Heart right ventricle (tissue), 16 donors: Measurements from ENCODE around the gene EFCAB6. TPM values are rescaled to one million over a fixed set of nuclear protein-coding genes. Genes with fewer than 3 reads are reported as not detected.

Source experiments
- ATAC-seq, 8 donors: fragments of 200-7000 bp; cut with Tn5 transposase; one replicate each; pipeline ENCODE4 v1.9.1; 2020; ENCODE audit warnings: mild to moderate bottlenecking in 8 of 8, moderate library complexity in 8 of 8, moderate number of reproducible peaks in 1 of 8
- DNase-seq, 2 donors: peaks; one replicate each; pipeline ENCODE4 v3.0.0-alpha.2; 2020
- H3K27ac ChIP-seq, 10 donors: fragments of 200-600 bp; sonication (generic) in 2 of 10; one replicate each; pipeline versions ENCODE4 v1.5.0 to v1.8.0; 2020 to 2022; ENCODE audit warnings: mild to moderate bottlenecking in 3 of 10
- H3K27me3 ChIP-seq, 7 donors: fragments of 200-600 bp; one replicate each; pipeline ENCODE4 v1.8.0; 2021 to 2022; ENCODE audit warnings: mild to moderate bottlenecking in 2 of 7
- H3K36me3 ChIP-seq, 9 donors: fragments of 200-600 bp; sonication (generic) in 1 of 9; one replicate each; pipeline versions ENCODE4 v1.5.0 to v1.8.0; 2020 to 2022; ENCODE audit warnings: mild to moderate bottlenecking in 2 of 9
- H3K4me1 ChIP-seq, 9 donors: fragments of 200-600 bp; sonication (generic) in 1 of 9; one replicate each; pipeline versions ENCODE4 v1.5.0 to v1.8.0; 2020 to 2022; ENCODE audit warnings: mild to moderate bottlenecking in 4 of 9
- H3K4me3 ChIP-seq, 10 donors: fragments of 200-600 bp; sonication (generic) in 2 of 10; one replicate each; pipeline versions ENCODE4 v1.5.0 to v1.8.0; 2020 to 2022; ENCODE audit warnings: mild to moderate bottlenecking in 7 of 10, moderate library complexity in 2 of 10
- H3K9me3 ChIP-seq, 11 donors: fragments of 200-600 bp in 10 of 11; sonication (generic) in 2 of 11; one replicate each; pipeline versions ENCODE4 v1.5.0 to v1.8.0; 2013 to 2022; ENCODE audit warnings: mild to moderate bottlenecking in 2 of 11, control low read depth in 1 of 11, moderate library complexity in 1 of 11
- WGBS, 2 donors: extraction: QIAGEN DNeasy Blood & Tissue Kit; methylation state at CpG; one replicate each; pipeline ENCODE4 v1.1.7; 2013; ENCODE audit warnings: inconsistent platforms in 1 of 2; 5-methylcytosine and 5-hydroxymethylcytosine counted together
- intact Hi-C, 10 donors: fragments of 100-400 bp; cut with DNase I; formaldehyde crosslinking; loops; one replicate each; pipeline versions ENCODE4 v1.11.1 to v1.14.2; 2022
- polyA plus RNA-seq, 2 donors: library from polyadenylated mRNA; stranded (reverse); fragments of 200-250 nt; gene quantifications; one replicate each; pipeline ENCODE4 v1.2.3, GENCODE V29; 2013
- total RNA-seq, 10 donors: library from RNA; stranded (reverse); fragmentation: NEBNext Ultra II Directional in 3 of 10; extraction: Animal tissue kit (Norgen Biotek cat#: 25700) in 3 of 10; gene quantifications; one replicate each; pipeline versions ENCODE4 v1.2.1 to v1.2.4, GENCODE V29; 2021 to 2023
- TF ChIP-seq, protein P1 (sequence below), 9 donors: fragments of 200-600 bp; sonication (generic) in 2 of 9; IDR thresholded peaks; one replicate each; pipeline versions ENCODE4 v1.5.0 to v1.8.0; 2021 to 2022; ENCODE audit warnings: antibody characterized with exemption in 9 of 9, mild to moderate bottlenecking in 5 of 9, moderate library complexity in 1 of 9
- donor health status: Arrhythmogenic right ventricular cardiomyopathy.
- donor health status: ischemic (EF 13 %, LVEDD 7.1; RV severe dilation, severe dysfunction).
- donor health status: healthy with polysubstance abuse.
- donor health status: DM: no; HTN: yes; CAD: no.
- donor health status: DM: no; HTN: no; CAD: no.
- donor health status: ischemic (EF 25% LVEDD 6.9; RV normal size, moderate dysfunction).
- donor health status: ischemic (EF 25% LVEDD 5.7; RV mildly dilated, moderate dysfunction).
- donor health status: healthy.
- donor health status: DM: yes; HTN: yes; CAD: no.
- donor health status: Ischemic cardiomyopathy.
- donor health status: ischemic (EF 35%, LVEDD 5.7; RV mildly dilated, moderate dysfunction).
- donor health status: nonischemic (EF 11% LVEDD 7.7; RV severe dilation, severe dysfunction).
- donor health status: DM: yes; HTN: yes; CAD: no.
- donor health status: PGD.
- donor health status: ischemic (EF 29% LVEDD 5.4; RV normal size, mild dysfunction).
- donor health status: nonischemic (EF 23%, LVEDD 6.1; RV moderate dilation, normal function).

Gene EFCAB6
- total and polyA plus RNA-seq, 12 donors = 0.25 to 4.3 (median 1.8) TPM

DNA sequence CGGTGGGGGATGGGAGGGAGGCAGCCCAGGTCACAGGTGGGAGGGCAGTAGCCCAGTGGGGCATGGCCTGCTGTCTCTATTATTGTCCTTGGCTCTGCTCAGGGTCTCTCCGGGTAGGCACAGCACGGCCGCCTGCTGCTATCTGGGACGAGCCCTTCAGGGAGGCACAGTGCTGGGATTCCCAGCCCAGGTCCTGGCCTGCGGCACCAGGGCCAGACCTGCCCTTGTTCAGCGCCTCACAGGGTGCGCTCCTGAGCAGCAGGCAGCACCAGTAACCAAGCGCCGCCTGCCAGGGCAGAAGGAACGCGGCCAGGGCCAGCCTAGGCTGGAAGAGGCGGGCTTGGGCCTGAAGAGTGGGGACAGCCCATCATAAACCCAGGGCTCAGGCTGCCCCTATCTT is 249.3 kb downstream of the EFCAB6 start:
- TF ChIP-seq, protein P1, sequence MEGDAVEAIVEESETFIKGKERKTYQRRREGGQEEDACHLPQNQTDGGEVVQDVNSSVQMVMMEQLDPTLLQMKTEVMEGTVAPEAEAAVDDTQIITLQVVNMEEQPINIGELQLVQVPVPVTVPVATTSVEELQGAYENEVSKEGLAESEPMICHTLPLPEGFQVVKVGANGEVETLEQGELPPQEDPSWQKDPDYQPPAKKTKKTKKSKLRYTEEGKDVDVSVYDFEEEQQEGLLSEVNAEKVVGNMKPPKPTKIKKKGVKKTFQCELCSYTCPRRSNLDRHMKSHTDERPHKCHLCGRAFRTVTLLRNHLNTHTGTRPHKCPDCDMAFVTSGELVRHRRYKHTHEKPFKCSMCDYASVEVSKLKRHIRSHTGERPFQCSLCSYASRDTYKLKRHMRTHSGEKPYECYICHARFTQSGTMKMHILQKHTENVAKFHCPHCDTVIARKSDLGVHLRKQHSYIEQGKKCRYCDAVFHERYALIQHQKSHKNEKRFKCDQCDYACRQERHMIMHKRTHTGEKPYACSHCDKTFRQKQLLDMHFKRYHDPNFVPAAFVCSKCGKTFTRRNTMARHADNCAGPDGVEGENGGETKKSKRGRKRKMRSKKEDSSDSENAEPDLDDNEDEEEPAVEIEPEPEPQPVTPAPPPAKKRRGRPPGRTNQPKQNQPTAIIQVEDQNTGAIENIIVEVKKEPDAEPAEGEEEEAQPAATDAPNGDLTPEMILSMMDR (IDR thresholded peaks at IDR 0.05) = no peak
- ATAC-seq (peak in 3 of 8 donors; percentile 30 to 53 (median 46)), DNase-seq (no peak)
- Histone ChIP-seq H3K9me3 (peaks cover 0 to 20% (median 0%) of the 10 kb centered on the region in 11 donors), H3K4me1 (no peaks in the 10 kb centered on the region), H3K36me3 (no peaks in the 10 kb centered on the region), H3K27ac (no peak overlapping the region), H3K4me3 (no peak overlapping the region), H3K27me3 (peaks cover 0 to 27% (median 6%) of the 10 kb centered on the region in 7 donors)
- intact Hi-C loops = no loop called here
- WGBS, 2 donors = 72 to 75% methylated on average over 12 to 13 of the region's 13 CpGs

DNA sequence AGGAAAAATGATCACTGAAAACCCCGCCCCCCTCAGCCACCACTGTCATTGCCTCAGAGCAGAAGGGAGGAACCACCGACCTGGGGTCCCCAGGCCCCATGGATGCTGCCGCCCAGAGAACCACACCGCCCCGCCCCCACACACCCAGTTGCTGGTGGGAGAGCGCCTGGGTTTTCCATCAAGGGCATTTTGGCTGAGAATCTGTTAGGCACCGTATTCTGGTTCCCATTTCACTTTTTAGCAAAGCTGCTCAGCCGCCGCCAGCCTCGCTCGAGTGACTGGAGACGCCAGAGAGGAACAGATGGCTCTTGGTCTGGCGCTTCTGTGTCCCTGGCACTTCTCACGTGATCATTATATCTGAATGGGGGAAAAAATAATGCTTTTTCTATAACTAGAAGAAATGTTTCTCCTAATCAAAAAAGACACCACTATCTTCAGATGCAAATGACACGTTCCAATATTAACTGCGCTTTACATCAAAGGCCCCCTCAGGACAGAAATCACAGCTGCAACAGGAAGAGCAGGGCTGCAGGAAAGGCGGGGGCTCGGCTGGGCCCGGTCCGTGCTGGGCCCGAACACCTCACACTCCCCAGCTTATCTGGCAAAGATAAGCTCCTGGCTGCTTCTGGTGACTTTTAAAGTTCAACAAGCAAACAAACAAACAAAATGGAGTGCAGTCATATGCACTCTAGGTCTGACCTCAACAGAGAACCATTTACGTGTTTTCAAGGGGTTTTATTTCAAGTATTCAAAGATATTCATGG is 250.5 kb downstream of the EFCAB6 start:
- WGBS, 2 donors = 33 to 39% methylated on average over 22 of the region's 22 CpGs

GRCh38 chr22:43560651-43561050 is 251.5 kb downstream of the EFCAB6 start:
- H3K27ac ChIP-seq = no peak overlapping the region
- TF ChIP-seq, protein P1 (IDR thresholded peaks at IDR 0.05) = no peak
- no peaks in the 10 kb centered on the region for H3K36me3 ChIP-seq
- WGBS, 2 donors = 85 to 88% methylated on average over 18 of the region's 18 CpGs
- no peak for DNase-seq
- intact Hi-C loops = no loop called here
- H3K27me3 ChIP-seq = peaks cover 0 to 23% (median 6%) of the 10 kb centered on the region in 7 donors
- ATAC-seq = no peak
- H3K9me3 ChIP-seq = peaks cover 0 to 25% (median 0%) of the 10 kb centered on the region in 11 donors
- H3K4me3 ChIP-seq = no peak overlapping the region
- H3K4me1 ChIP-seq = no peaks in the 10 kb centered on the region

More for the DNA sequence above, 250.5 kb downstream of the EFCAB6 start:
- Histone ChIP-seq H3K4me3 (no peak overlapping the region), H3K9me3 (peaks cover 0 to 25% (median 0%) of the 10 kb centered on the region in 11 donors), H3K36me3 (no peaks in the 10 kb centered on the region), H3K27me3 (peaks cover 0 to 27% (median 6%) of the 10 kb centered on the region in 7 donors), H3K4me1 (no peaks in the 10 kb centered on the region), H3K27ac (no peak overlapping the region)
- TF ChIP-seq, protein P1 (IDR thresholded peaks at IDR 0.05) = no peak
- intact Hi-C loops = no loop called here
- DNase-seq (no peak), ATAC-seq (no peak)

- Histone ChIP-seq H3K4me3 (no peak overlapping the region), H3K9me3 (peaks cover 0 to 30% (median 0%) of the 10 kb centered on the region in 11 donors), H3K27ac (no peak overlapping the region), H3K36me3 (no peaks in the 10 kb centered on the region), H3K27me3 (peaks cover 0 to 7% (median 0%) of the 10 kb centered on the region in 7 donors), H3K4me1 (no peaks in the 10 kb centered on the region)
- TF ChIP-seq, protein P1 (IDR thresholded peaks at IDR 0.05) = no peak
- 60 to 72% methylated on average over 11 of the region's 11 CpGs for WGBS, 2 donors
- intact Hi-C loops = no loop called here
- DNase-seq (no peak), ATAC-seq (no peak)
Observed at GRCh38 chr22:43555561-43556515, 256.3 kb downstream of the EFCAB6 start.
